Central memory CD4-positive, alpha-beta T cell (primary cell): ENCODE measurements around the gene INPP4B.
"Not testable (repeated sequence)": the region's sequence is repeated elsewhere in the genome, so short reads cannot be mapped to it uniquely, and the experiment has no call there.

ENCODE experiments used
- DNase-seq: peaks from one replicate; pipeline ENCODE4 v3.0.0; 2022

The INPP4B gene

GRCh38 chr4:142823796-142824195, 22.3 kb downstream of the INPP4B start:
- no peak for DNase-seq

DNA sequence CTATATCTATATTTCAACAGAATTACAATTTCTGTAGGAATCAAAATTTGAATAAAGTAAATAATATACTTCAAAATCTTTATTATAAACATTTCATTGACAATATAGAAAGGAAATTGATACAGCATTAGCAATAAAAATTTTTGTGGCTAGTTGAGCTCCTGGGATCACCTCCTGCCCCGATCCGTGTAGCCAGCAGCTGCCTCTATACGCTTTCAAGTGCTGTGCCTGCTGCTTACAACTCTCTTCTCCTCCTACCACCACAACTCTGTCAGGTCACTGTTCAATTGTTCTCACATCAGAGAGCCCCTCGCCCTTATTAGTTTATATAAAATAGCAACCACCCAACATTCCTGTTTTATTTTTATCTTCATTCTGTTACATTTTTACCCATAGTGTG, 27.6 kb downstream of the INPP4B start:
- no peak for DNase-seq

DNA sequence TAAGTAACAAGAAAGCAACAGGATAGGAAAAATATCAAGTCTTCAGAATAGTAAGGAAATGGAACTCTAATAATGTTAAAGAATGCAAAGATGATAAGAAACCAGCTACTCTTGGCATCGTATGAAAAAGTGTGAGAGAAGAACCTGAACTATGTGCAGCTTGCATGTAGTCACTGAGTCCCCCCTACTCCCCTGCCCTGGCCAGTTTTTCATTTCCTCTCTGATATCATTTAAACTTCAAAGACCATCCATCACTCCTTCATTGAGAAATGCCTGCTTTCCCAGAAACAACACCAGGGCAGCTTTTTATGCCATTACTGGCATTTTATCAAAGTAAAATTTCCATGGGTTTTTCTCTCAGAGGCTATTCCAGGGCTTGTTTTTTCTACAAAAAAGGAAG, 28.1 kb downstream of the INPP4B start:
- DNase-seq, result no peak

GRCh38 chr4:142817442-142817841, 28.7 kb downstream of the INPP4B start:
- DNase-seq, result peak; percentile 9

DNA sequence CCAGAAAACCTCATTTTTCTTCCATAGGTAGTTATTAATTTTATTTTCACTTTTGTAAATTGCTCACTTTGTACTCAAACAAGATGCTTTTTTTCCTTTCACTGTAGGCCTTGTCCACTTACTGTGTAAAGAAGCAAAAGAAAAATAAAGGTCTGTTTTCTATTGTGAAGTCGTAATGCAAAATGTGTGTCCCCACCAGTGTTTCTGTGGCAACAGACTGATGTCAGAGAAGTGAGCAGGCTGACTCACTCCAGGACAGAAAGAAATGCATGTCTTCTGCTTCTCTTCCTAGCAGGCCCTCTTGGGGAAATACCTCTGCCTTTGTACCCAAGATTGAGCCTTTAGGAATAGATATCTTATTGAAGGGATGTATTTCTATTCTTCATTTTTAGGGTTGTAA, 30.3 kb downstream of the INPP4B start:
- no peak for DNase-seq

- no peak for DNase-seq
These were observed 32.7 kb downstream of the INPP4B start for GRCh38 chr4:142813388-142813787.

DNA sequence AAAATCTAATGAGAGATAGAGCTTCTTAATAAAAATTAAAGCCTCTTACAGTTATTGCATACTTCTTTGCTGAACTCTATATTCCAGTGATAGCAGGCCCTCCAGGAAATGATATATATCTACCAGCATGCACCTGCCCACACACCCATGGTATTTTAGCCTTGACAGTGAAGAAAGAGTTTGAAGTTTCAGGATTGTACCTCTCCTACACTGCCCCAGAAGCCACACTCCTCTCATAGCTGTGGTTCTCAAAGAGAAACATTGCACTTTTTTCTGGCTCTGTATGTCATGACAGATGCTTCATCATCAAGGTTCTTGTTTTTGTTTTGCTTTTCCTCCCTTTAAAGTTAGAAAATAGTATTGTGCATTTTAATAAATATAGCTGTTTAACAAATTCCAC, 34.0 kb downstream of the INPP4B start:
- no peak for DNase-seq

DNA sequence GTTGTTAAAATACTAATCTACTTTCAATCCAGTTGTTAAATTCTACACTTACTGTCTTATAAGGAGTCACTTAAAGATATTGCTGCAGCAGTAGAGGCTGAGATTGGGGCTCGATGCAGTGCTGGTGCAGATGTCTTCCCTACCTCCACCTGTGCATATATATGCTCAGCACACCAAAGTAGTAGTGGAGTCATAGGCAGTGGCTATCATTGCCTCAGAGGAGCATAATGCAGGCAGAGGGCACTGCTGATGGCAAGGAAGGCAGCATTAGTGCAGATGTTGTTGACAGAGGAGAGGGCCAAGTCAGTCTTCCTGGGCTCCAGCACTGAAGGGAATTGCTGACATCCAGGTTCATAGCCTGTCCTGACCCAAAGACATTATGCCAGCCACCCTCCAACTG, 35.1 kb downstream of the INPP4B start:
- DNase-seq, result no peak

DNA sequence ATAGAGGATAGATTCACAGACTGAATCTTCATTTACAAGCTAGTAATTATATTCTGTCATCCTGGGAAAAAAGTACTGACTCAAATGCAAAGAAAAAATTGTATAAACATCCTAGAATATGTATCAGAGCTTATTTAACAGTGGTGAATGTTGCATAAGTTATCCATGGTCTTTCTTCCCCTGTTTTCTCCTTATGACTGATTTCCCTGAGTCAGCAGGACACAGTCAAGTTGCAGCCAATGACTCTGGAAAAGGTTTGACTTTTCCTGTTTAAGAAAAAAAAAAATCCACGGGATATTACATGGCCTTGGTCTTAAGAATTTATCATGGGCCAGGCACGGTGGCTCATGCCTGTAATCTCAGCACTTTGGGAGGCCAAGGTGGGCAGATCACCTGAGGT, 36.5 kb downstream of the INPP4B start:
- DNase-seq, result no peak

DNA sequence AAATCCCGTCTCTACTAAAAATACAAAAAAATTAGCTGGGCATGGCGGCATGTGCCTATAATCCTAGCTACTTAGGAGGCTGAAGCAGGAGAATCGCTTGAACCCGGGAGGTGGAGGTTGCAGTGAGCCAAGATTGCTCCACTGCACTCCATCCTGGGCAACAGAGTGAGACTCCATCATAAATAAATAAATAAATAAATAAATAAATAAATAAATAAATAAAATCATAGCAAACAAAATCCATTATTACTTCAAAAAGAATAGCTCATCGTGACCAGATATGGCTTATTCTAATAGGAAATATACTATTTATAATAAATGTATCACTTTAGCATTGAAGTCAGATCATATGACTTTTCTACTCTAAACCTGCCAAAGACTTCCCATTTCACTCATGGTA, 42.2 kb downstream of the INPP4B start:
- DNase-seq, result not testable (repeated sequence)

DNA sequence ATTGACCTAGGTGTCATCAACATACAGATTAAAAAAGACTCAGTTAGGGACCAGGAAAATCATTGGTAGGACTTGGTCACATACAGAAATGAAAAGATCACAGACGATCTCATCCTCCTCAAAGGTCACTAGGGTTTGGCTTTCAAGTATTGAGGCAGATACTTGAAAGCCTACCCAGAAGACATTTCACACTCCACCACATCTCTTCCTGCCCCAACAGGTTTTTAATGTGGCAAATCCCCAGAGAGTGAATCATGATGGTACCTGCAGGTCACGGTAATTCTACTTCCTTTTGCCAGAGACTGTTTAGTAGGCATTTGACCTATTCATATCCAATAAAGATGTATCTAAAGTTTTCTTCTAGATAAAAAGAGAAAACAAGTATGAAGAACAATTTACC, 44.1 kb downstream of the INPP4B start:
- DNase-seq, result peak; percentile 1

DNA sequence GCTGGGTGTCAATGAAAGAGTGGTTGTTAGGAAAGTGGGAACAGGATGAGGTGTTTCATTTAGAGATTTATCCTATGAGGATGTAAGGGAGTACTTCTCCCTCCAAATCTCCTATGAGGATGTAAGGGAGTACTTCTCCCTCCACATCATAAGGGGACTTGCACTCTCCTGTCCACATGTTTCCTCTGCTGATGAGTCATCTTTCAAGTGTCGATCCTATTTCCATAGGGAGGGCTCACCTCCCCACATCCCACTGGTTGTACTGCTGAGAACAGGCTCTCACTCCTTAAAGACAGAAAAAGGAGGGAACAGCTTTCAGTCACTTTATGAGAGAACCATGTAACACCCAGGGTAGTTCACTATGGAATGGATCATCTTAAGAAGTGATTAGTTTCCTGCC, 65.0 kb downstream of the INPP4B start:
- DNase-seq, result no peak

DNA sequence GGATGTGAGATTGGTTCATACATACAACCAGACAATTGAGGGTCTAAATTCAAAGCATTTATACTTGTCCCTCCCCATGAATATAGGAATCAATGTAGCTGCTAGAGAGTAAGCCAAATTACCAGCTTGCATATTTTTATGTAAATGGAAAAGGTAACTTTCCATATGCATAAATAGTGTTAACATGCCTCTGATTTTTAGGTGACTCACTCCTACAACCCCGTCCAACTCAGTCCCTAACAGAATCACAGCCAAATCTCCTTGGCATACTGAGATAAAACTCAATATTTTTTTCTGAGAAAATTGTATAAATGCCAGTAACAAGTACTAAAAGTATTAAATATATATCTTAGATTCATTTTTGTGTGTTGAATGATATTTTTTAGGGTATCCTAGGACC, 67.2 kb downstream of the INPP4B start:
- DNase-seq, result no peak

GRCh38 chr4:142778430-142778829, 67.7 kb downstream of the INPP4B start:
- no peak for DNase-seq

- no peak for DNase-seq
These were observed 68.9 kb downstream of the INPP4B start for GRCh38 chr4:142777045-142777743.

- no peak for DNase-seq
These were observed 70.1 kb downstream of the INPP4B start for GRCh38 chr4:142776026-142776425.

GRCh38 chr4:142773505-142773904, 72.6 kb downstream of the INPP4B start:
- no peak for DNase-seq

GRCh38 chr4:142762280-142762679, 83.8 kb downstream of the INPP4B start:
- no peak for DNase-seq

DNA sequence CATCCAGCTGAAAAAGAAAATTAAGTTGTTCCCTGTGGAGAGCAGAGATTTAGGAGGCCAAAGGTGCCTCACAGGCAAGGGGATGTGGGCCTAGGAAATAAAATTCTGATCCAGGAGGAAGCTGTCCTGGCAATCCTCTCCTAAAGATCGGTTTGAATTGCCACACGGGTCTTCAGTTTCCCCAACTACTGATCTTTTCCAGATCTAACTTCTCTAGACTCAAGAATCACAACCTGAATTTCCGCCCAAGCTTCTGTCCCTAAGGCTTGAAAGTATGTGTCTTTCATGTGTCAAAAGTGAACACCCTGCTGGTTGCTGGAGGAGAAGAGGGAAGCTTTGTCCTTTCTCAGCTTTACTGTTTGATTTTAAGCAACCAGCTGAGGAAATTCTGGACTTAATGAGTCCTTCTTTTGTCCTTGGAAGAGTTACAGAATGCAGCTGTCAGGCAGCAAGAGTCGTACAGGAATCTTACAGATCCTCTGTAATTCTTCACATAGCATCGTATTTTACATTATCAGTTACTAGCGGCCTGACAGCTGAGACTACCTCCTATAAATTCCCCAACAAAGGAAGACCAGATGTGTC, 93.8 kb downstream of the INPP4B start:
- no peak for DNase-seq

GRCh38 chr4:142743121-142743825, 102.8 kb downstream of the INPP4B start:
- DNase-seq, result no peak

DNA sequence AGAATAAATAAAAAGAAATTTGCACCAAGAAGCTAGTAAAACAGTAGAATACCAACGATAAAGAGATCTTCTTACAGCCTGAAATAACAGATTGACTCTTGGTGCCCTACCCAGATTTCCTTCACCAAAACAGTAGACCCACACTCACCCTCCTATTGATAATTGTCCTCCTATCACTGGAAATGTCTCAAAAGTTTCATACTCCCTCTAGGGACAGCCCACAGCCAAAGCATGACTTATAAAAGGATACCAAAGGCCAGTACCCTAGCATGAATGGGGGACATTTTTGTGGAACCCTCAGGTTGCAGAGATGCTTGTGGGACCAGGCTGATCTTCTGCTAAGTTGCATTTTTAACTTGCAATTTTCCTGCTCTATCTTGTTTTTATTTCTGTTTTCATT, 104.1 kb downstream of the INPP4B start:
- no peak for DNase-seq

- DNase-seq, result no peak
These were observed 117.9 kb downstream of the INPP4B start for GRCh38 chr4:142728233-142728632.

DNA sequence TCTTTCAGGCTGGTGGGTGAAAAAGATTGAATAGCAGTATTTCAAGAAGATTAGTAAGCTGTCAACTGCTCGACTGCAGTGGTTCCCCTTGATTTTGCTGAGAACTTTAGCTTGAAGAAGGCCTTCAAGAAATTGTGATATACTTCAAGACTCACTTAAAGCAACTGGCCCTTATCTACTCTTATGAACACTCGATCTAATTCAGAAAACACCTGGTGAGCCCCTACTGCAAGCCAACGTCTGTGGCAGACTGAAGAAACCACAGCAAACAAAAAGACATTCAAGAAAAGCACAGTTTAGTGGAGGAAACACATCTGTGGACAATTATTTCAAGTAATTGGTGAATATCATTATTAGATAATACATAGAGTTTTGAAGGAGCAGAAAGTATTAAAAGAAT, 119.0 kb downstream of the INPP4B start:
- no peak for DNase-seq

DNA sequence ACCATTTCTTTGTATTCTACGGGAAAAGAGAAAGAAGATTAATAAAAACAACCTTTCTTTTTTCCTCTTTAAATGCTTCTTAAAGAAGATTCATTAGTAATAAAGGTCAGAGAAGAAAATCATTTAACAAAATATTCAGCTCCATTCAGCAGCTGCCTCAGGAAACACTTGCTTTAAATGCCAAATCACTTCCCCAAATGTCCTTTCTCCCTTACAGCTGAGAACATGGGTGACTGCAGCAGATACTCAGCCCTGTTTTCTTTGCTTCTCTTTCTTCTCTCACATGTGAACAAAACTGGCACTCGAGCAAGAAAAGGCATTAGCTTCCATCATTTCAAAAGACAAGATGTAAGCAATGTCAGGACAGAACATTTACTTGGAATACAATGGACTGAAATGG, 120.2 kb downstream of the INPP4B start:
- no peak for DNase-seq
